ENCODE data around the gene CRACR2B.

The CRACR2B gene

GRCh38 chr11:831961-832528 lies 4.3 kb downstream of the CRACR2B start:
- TF ChIP-seq FOXP2 (optimal IDR thresholded peaks at IDR 0.05; ENCODE audit: borderline replicate concordance, extremely low read depth, extremely low read length, insufficient read depth) (no peak), REST (IDR thresholded peaks at IDR 0.05; ENCODE audit: insufficient read depth in 1 of 2, low read depth in 2 of 2, low read length in 2 of 2) (no peak)

- TF ChIP-seq SIN3A (IDR thresholded peaks at IDR 0.05; ENCODE audit: borderline replicate concordance, insufficient read depth, low read length) (no peak), POLR2AphosphoS5 (IDR thresholded peaks at IDR 0.05; ENCODE audit: low read depth, low read length) (peak; percentile 58), TAF1 (IDR thresholded peaks at IDR 0.05; ENCODE audit: borderline replicate concordance, insufficient read depth, low read length) (0 out of 2 replicates have a peak, but pooled peaks have one; percentile 32)
These were observed 4.9 kb downstream of the CRACR2B start, which contains the start of gene CD151 for GRCh38 chr11:832529-833113. CD151 (plus strand) TSS chr11:832952; CDS start chr11:836070, 3,118 bp downstream.

GRCh38 chr11:833114-833791 lies 5.5 kb downstream of the CRACR2B start:
- TF ChIP-seq POLR2AphosphoS5 (IDR thresholded peaks at IDR 0.05; ENCODE audit: low read depth, low read length) = no peak
- TF ChIP-seq FOXP2 (optimal IDR thresholded peaks at IDR 0.05; ENCODE audit: borderline replicate concordance, extremely low read depth, extremely low read length, insufficient read depth) = no peak
- no peak for TF ChIP-seq REST (IDR thresholded peaks at IDR 0.05; ENCODE audit: insufficient read depth in 1 of 2, low read depth in 2 of 2, low read length in 2 of 2)
- no peak; the same call in 1 of the 2 replicates for TF ChIP-seq SIN3A (IDR thresholded peaks at IDR 0.05; ENCODE audit: borderline replicate concordance, insufficient read depth, low read length)
- no peak; the same call in 1 of the 2 replicates for TF ChIP-seq TAF1 (IDR thresholded peaks at IDR 0.05; ENCODE audit: borderline replicate concordance, insufficient read depth, low read length)

GRCh38 chr11:833849-834311 lies 6.2 kb downstream of the CRACR2B start:
- TF ChIP-seq POLR2AphosphoS5 (IDR thresholded peaks at IDR 0.05; ENCODE audit: low read depth, low read length) (no peak), SIN3A (IDR thresholded peaks at IDR 0.05; ENCODE audit: borderline replicate concordance, insufficient read depth, low read length) (no peak), FOXP2 (optimal IDR thresholded peaks at IDR 0.05; ENCODE audit: borderline replicate concordance, extremely low read depth, extremely low read length, insufficient read depth) (no peak), TAF1 (IDR thresholded peaks at IDR 0.05; ENCODE audit: borderline replicate concordance, insufficient read depth, low read length) (no peak), REST (IDR thresholded peaks at IDR 0.05; ENCODE audit: insufficient read depth in 1 of 2, low read depth in 2 of 2, low read length in 2 of 2) (no peak)

GRCh38 chr11:834371-835316 lies 6.9 kb downstream of the CRACR2B start:
- TF ChIP-seq REST (IDR thresholded peaks at IDR 0.05; ENCODE audit: insufficient read depth in 1 of 2, low read depth in 2 of 2, low read length in 2 of 2) (no peak), FOXP2 (optimal IDR thresholded peaks at IDR 0.05; ENCODE audit: borderline replicate concordance, extremely low read depth, extremely low read length, insufficient read depth) (no peak), SIN3A (IDR thresholded peaks at IDR 0.05; ENCODE audit: borderline replicate concordance, insufficient read depth, low read length) (no peak), TAF1 (IDR thresholded peaks at IDR 0.05; ENCODE audit: borderline replicate concordance, insufficient read depth, low read length) (no peak), POLR2AphosphoS5 (IDR thresholded peaks at IDR 0.05; ENCODE audit: low read depth, low read length) (no peak; the same call in 1 of the 2 replicates)

Data from PFSK-1 (cell line).